NCI-H1105 (cell line): ENCODE results near the gene AP3B1.
"Not testable (repeated sequence)": the region's sequence is repeated elsewhere in the genome, so short reads cannot be mapped to it uniquely, and the experiment has no call there.

Experiments
- DNase-seq: peaks from one replicate; lab custom pipeline; 2025; lab: John Stamatoyannopoulos, UW

Gene AP3B1

DNA sequence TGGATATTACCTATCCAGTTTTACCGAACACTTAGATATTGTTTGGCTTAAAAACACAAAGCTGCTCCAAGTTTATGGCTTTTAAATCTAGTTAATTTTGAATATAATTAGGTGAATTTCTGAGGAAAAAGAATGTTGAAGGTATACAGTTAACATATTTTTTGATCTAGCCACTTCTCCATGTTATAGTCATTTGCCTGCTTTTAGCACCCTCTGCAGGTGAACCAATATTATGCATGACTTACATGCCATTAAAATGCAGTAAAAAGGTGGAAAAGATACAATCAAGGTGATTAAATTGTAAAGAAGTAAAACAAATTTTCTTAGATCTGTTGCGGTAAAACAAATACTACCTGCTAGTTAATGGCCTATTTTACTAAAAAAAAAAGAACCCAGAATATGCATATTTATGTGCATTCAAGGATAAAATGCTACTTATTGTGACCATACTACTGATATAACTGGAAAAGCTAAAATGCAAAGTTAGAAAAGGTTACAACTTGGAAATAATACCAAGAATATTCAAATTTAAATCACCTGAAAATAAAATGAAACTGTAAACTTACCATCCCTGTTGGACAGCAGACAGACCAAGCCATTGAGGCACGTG lies 132.1 kb downstream of the AP3B1 start:
- DNase-seq: peak; percentile 1

DNA sequence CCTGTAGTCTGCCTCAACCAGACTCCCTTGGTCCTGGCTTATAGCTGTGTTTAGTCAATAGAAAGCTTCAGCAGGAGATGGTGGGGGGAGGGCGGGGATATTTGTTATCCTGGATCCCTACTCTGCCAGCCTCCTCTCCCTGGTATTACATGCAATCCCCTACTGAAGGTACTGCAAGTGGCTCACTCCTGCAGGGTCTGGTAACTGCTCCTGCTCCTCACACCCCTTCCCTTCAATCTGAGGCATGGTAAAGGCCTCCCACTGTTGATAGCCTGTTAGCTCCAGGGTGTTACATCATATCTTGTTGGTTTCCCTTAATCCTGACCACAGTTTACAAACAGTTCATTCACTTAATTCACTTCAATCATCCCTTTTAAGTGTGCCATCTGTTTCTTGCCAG lies 137.5 kb downstream of the AP3B1 start:
- no peak for DNase-seq

DNA sequence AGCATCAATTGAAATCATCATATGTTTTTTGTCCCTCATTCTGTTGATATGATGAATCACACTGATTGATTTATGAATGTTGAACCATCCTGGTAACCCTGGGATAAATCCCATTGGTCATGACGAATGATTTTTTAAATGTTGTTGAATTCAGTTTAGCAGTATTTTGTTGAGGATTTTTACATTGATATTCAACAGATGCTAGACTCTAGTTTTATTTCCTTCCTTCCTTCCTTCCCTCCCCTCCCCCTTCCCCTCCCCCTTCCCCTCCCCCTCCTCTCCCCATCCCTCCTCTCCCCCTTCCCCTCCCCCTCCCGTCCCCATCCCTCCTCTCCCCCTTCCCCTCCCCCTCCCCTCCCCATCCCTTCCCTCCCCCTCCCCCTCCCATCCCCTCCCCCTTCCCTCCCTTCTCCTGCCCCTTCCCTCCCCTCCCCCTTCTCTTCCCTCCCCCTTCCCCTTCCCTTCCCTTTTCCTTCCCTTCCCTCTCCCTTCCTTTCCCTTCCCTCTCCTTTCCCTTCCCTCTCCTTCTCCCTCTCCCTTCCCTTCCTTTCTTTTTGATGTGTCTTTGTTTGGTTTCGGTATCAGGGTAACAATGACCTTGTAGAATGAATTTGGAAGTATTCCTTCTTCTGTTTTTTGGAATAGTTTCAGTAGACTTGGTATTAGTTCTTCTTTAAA lies 142.8 kb downstream of the AP3B1 start:
- no peak for DNase-seq

DNA sequence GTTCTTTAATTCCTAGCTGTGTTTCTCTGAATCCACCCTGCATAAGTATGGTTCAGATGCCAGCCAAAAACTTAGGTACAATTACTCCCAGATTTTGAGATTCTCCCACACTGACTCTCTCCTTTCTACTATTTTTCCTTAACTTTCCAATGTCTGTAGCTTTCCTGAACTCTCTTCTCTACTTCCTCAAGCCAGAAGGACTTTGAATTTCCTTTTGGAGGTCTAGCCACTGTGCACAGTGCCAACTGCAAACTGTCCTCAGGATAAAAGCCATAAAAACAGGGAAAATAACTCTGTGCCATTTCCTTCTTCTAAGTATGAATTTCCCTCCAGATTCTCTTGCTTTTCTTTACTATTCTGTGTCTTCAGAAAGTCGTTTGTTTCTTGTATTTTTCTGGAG lies 157.2 kb downstream of the AP3B1 start:
- DNase-seq: no peak

DNA sequence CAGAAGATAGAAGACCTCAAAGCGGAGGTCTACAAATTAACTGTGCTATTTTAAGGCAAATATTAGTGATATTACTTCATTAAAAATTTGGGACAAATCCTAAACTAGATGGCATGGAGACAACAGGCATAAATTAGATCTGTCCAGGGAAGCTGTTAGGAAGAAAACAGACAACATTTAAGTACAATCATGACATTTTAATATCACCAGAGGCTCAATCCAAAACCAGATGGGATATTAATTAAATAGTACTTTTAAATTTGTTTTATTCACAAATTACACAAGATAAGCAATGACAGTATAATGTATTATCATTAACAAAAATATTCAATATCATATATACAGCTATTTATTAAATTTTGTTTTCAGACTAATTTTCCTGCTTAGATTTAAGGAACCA lies 161.1 kb downstream of the AP3B1 start:
- no peak for DNase-seq

DNA sequence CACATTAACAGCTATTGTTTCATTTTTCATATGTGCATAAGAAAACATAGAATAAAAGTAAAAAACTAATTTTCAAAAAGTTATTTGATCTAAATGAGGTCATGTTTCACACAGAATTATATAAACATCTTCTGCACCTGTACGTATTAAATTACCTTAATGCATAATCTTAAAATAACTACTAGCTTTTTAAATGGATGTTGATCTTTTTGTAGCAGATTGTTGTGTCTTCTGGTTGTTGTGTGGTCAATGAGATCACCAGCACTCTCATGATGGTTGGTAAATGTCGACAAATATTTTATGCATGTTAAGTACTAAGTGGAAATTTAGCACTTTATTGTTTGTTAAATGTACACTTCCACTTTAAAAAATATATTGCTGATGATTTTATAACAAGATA lies 162.0 kb downstream of the AP3B1 start:
- no peak for DNase-seq

DNA sequence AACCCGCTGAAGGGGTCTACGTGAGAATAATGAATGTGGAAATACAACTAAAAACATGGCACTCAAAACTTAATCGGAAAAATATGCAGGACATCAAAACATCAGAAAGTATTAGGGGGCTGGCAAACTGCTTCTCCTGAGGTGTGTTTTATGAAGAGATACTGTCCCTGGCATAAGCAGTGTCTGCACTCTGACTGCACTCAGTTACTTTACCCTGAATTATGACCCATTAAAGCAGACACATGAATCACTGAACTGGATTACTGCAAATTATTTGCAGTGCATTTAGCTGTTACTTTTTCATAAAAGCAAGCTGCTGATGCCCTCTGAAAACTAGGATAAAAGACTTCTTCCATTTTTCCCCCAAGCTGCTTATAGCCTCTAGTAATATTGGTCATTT lies 164.9 kb downstream of the AP3B1 start:
- DNase-seq: no peak

DNA sequence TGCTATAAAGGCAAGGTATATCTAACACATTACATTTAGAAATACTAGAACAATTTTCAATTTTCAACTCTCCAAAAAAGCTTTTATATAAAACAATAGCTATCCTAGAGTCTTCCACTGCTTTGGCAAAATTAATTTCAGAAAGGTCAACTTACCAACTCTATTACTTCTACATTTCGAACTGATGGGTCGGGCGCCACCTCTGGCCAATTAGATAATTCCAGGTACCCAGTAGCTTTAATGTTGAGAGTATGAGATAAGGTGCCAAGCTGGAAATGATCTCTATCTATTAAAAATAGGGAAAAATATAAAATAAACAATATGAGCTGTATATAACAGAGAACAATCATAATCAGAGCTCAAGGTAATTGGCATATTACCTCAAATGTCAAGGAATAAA lies 166.6 kb downstream of the AP3B1 start:
- no peak for DNase-seq

DNA sequence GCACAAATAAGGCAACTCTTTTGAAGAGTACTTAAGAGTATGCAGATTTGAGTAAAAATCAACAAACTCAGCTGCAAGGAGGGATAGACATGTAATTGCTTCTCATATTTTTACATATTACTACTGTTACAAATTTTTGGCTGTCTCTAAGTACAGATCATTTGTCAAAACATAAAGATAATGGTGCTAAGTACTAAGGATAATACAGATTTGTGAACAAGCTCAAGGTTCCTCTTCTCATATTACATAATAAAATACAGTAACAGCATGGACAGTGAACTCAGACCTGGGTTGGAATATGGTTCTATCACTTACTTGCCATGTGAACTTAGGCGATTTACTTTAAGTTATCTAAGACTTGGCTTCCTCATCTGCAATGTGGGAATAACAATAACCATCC lies 168.0 kb downstream of the AP3B1 start:
- DNase-seq: no peak

DNA sequence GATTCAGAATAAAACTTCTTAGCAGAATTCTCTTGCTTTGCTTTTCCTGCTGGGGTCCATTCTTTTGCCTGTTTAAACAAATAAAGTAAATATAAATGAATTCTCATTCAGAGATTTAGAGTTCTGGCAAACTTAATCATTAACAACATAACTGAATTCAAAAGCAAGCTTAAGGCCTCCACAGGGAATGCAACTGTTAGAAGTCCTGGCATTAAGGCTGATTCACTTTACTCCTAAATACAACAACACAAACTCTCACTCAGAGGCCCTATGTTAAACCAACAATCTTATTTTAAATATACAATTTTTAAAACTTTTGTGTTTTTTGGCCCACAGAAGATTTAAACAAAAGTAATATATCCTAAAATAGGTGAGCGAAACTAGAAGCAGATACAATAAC lies 178.3 kb downstream of the AP3B1 start:
- DNase-seq: no peak

DNA sequence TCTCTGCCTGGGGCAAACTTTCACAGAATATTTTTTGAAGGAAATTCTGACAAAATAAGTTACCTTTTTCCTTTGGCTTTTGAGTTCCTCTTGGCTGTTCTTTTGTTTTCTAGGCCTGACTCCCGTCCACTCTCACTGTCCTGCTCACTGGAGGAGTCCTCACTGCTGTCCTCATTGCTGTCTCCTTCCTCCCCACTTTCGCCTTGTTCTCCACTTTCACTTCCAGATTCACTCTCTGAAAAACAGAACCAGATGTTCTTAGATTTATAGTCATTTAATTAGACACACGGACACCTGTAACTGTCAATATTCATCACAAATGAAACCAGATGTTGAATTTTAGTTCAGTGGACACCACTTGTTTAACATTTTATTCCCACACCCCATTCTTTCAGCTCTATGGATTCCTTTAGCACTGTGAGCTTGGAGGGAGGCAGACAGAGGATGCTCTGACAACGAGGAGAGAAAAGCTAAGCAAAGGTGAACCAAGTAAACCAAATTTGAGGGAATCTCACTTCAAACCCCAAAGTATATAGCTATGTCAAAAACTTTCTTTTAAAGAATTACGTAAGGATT lies 180.7 kb downstream of the AP3B1 start:
- DNase-seq: no peak

DNA sequence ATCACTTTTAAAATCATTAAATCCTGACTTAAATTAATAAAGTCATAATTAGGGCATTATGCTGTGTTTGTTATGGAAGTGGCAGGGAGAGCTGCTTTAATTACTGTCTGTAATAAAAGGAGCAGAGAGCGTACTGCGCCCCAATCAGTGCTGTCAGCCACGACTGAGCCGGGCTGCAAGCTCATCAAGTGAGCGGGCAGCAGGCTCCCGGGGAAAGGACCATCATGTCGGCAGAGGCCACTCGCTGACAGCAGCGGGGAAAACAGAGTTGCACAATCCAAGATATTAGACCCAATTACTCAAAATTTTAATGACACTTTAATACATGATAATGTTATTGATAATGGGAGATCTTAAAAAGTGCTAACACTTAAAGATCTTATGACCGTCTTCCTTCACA lies 181.6 kb downstream of the AP3B1 start:
- DNase-seq: no peak

DNA sequence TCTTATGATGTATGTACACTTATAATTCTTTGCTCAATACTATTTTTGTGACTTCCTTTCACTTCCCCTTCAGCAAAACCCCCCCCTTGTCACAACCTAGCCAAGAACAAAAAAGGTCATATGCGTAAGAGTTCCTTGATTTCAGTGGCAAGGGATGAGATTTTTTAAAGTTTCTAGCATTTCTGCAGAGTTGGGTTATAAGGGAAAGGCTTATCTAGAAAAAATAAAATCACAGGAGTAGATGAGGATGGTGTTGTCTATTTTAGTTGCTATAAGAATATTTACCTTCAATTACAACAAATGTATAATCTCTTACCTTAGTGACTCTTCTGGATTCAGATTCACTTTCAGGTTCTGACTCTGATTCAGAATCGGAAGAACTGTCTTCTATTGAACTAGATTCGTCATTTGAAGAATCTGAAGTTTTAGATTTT lies 184.6 kb downstream of the AP3B1 start:
- no peak for DNase-seq

DNA sequence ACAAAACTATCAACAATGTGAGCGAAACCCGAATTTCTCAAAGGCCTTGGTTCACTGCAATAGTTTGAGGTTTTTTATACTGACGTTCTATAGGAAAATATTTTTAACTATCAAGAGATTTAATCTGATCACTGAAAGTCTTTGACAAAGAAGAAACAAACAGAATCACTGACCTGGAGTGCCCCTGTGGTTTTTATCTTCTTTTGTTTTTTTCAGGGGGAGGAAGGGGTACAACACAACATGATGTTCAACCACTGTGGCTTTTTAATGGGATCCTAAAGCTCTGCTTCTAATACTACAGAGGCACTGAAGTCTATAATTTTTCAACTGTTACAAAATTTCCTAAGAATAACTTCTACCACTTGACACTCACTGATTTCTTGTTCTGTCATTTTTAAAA lies 185.9 kb downstream of the AP3B1 start:
- no peak for DNase-seq

DNA sequence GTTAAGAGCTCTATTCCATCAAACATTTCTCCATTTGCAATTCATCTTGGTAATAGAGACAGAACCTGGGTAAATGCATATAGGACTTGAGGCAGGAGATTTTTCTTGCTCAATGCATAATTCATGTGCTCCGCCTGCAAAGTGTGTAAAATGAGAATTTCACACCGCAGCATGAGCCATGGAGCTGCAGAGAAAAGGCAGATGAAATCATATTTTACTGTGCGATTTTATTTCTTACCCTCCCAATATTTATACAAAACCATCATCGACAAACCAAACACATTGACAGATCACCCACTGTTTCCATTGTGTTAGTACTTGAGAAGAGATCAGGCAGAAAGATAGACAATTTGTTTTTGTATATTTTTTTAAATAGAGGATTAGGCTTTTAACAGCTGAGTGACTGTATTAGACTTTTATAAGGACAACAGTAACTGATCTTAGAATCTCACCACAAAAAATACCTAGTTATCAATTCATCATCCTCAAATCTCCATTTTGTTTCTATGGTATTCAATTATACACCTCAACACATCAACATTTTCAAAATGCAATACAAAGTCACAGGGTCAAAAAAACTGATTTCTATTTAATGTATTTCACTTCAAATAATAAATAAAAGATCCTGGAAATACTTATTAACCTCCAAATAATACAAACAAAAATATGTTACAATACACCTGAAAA lies 191.1 kb downstream of the AP3B1 start:
- DNase-seq: no peak

DNA sequence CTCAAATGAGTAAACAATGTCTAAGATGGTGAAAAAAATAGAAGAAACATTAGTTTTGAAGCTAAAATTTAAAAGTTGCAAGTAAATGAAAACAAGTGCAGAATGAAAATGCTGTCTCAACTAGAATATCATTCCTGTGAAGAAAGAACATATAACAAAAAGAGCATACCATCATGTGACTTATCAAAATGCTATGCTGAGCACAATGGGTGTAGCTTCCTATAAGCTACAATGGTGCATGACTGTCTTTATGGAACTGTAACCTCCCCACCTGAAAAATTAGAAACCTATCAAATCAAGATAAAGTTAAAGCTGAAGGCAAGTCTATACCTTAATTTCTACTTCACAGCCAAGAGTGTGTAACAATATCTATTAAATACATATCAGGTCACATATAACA lies 192.0 kb downstream of the AP3B1 start:
- DNase-seq: no peak

DNA sequence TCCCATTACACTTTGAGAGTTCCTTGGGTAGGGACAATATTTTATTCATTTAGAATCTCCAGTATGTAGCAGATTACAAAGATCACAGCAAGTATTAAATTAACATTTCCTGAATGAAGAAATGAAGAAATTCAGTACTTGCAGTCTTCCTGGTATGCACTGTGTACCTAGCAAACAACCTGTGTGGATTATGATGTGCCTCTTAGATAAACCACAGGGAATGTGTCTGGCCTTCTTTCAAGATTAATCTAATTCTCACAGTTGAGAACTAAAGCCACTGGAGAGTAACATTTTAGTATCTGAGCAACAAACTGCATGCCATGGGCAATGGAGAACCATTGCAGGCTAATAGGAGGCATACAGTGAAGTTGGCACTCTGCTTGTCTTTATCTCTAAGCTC lies 199.4 kb downstream of the AP3B1 start:
- no peak for DNase-seq

DNA sequence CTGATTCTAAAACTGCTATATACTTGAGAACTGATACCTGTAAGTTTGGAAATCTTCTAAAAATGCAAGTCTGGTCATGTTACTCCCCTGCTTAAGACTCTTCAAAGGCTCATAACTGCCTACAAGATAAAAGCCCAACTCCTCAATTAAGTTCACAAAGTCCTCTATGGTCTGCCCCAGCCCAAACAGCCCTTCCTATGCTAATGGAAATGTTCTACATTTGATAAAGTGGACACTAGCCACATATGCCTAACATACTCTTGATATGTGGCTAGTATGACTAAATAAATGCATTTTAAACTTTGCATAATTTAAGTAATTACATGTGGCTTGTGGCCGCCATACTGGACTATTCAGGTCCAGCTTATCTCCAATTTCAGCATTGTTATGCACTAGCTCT lies 204.5 kb downstream of the AP3B1 start:
- no peak for DNase-seq

DNA sequence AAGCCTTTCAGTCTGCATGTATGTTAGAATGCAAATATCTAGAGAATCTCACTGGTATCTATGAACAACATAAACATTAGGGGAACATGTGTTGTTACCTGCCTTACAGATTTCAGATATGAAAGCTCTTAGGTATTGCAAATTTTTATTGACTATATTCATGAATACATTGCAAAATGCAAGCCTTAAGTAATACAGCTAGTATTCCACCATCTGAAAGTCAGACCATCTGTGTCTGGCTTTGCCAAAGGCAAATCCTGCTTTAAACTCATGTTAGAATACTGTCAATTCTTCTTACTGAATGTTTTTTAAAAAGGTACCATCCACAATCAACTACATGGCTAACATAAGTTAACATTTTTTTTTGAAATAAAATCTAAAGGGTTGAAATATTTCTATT lies 215.6 kb downstream of the AP3B1 start:
- DNase-seq: no peak

DNA sequence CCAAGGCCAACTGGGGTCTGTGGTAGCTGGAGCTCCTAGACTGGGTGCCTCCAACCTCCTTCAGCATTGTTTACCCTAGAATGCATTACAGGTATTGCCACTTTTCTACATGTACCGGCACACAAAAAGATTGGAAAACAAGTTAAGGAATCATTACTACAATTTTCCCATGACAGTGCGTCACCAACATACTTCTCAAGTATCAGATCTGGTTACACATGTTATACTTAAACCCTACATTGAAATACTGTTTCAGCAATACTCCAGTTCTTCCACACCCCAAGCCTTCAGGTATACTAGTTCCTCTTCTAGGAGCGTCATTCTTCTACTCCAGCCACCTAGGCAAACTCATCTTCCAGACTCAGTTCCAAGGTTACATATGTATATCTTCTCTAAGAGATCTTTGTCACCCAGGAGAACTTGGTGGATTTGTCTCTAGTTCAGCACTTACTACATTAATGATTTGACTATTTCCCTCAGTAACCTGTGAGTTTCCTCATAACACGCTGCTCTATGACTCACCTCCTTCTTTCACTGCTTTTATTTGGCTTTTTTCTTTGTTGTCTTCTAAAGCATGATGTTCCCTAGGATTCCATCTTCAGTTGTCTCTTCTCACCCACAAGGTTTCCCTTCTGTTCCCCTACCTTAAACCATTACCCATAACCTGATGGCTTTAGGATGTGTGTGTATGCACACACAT lies 217.0 kb downstream of the AP3B1 start:
- no peak for DNase-seq

DNA sequence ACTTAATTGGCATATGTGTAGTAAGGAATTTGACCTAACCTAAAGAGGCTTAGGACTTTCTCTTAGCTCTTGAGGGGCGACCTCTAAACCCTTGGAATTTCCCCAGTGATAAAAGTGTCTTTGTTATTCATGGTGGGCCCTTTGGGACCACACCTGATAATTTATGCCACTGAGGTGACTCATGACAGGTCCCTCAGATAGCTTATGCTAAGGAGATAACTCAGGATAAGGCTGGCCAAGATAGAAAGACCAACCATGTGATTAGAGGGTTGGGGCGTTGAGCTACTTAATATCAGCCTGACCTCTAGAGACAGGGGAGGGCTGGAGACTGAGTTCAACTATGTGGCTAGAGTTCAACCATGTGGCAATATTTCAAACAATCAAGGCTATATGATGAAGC lies 218.1 kb downstream of the AP3B1 start:
- no peak for DNase-seq

DNA sequence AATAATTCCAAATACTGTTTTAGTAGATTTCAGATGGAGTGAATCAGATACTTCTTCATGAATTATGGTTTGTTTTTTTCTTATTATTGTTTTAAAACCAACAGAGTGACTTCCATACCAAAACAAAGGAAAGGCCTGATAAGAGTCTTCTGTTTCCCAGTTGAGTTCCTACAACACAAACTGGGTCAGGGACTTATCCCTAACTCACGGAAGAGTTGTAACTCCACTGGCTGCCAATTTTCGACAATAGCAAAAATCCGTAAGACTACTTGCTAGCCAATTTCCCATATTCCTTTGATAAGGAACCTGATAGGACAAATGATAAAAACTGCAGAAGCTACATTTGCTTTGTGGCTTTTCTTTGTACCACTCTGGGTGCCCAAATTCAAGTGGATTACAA lies 219.2 kb downstream of the AP3B1 start:
- DNase-seq: no peak

DNA sequence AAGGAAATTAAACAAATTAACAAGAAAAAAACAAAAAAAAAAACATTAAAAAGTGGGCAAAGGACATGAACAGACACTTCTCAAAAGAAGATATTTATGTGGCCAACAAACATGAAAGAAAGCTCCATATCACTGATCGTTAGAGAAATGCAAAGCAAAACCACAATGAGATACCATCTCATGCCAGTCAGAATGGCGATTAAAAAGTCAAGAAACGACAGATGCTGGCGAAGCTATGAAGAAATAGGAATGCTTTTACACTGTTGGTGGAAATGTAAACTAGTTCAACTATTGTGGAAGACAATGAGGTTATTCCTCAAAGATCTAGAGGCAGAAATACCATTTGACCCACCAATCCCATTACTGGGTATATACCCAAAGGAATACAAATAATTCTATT lies 223.8 kb downstream of the AP3B1 start:
- not testable (repeated sequence) for DNase-seq
